Fibroblast of peridontal ligament (primary cell): ENCODE data around the gene TIMM17A.
"Not testable (repeated sequence)": the region's sequence is repeated elsewhere in the genome, so short reads cannot be mapped to it uniquely, and the experiment has no call there.

Experiments used
- DNase-seq: peaks from one replicate; pipeline ENCODE4 v3.0.0-alpha.2; 2010; ENCODE audit errors: extremely low read depth

TIMM17A gene

DNA sequence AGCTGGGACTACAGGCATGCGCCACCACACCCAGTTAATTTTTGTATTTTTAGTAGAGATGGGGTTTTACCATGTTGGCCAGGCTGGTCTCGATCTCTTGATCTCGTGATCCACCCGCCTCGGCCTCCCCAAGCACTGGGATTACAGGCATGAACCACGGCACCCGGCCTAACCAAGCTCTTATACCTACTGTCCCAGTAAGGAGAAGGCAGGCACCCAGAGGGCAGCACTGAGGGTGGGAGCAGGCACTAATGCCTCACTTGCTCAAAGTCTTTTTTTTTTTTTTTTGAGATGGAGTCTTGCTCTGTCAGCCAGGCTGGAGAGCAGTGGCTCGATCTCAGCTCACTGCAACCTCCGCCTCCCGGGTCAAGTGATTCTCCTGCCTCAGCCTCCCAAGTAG lies 15.0 kb upstream of the TIMM17A start:
- not testable (repeated sequence) for DNase-seq

DNA sequence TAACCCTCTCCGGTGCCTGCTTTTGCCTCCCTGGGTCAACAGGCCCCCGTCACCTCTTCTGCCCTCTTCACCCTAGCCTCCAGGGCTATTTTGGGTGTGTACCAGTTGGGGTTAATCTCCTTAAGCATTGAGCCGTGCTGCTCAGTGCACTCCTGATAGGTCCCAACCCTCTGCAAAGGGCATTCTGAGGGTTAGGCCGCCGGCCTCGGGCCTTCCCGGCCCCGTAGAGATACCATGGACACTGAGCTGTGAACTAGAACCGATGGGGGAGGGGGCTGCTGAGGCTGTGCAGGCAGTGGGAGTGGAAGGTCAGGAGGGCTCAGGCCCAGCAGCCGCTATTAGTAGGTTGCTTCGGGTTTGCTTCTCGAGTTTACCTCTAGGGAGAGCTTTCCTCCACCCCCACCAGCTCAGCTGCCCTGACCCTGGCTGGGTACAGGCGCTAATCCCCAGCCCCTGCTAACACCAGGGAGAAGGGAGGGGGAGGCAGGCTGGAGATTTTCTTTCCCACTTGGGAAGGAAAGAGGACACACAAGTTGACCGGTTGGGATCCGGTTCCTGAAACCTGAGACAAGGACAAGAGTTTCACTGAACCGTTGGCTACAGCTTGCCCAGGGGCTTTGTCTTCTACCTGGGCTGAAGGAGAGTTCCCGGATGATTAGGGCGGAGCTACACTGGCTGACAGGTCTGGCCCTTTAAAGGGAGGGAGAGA lies 13.7 kb upstream of the TIMM17A start:
- no peak for DNase-seq

DNA sequence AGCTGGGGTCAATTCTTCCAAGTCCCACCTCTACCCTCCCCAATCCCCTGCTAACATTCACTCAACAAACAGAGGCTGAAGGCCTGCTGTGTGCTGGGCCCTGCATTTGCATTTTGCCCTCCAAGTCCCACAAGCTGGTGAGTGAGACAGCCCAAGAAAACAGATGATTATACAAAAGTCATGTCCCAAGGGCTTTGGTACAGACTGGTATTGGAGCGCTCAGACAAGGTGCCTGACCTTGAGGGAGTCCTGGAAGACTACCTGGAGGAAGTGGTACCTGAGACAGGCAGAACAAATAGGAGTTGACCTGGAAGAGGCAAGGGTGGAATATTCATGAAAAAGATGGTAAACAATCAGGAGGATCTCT lies 13.2 kb upstream of the TIMM17A start:
- no peak for DNase-seq

GRCh38 chr1:201944002-201944401 lies 11.3 kb upstream of the TIMM17A start:
- DNase-seq, result no peak

GRCh38 chr1:201944639-201945038 lies 10.7 kb upstream of the TIMM17A start:
- no peak for DNase-seq

DNA sequence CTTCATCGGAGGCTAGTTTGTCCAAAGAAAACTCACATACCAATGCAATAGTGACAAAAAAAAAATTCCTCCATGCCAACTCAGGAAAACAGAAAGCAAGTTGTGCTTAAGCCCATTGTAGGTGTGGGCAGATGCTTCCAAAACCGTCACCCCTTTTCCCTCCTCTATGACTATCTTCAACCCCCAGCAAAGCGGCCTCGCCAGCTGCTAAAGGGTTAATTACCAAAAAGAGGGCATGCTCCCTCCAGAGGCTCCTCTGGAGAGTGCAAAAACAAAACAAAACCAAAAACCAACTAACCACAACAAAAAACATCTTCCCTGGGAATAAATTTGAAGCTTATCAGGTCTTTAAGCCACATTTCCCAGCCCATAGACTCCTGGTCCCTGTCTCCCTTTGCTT lies 10.1 kb upstream of the TIMM17A start:
- peak; percentile 41 for DNase-seq

DNA sequence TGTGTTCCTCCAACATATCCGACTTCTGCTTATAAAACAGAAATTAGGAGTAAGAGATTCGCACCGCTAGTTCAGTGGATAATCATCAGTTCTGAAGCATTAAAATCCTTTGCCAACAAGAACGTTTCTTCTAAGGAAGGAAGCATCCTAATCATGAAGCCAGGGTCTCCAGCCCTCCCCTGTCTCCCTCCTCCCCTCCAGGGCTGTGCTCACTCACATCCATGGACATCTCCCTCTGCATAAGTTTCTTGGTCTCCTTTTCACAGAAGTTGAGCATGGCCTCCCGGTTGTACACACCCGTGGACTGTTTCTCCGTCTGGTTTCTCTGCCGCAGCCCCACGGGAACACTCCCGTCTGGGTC lies 9.5 kb upstream of the TIMM17A start:
- DNase-seq, result no peak

DNA sequence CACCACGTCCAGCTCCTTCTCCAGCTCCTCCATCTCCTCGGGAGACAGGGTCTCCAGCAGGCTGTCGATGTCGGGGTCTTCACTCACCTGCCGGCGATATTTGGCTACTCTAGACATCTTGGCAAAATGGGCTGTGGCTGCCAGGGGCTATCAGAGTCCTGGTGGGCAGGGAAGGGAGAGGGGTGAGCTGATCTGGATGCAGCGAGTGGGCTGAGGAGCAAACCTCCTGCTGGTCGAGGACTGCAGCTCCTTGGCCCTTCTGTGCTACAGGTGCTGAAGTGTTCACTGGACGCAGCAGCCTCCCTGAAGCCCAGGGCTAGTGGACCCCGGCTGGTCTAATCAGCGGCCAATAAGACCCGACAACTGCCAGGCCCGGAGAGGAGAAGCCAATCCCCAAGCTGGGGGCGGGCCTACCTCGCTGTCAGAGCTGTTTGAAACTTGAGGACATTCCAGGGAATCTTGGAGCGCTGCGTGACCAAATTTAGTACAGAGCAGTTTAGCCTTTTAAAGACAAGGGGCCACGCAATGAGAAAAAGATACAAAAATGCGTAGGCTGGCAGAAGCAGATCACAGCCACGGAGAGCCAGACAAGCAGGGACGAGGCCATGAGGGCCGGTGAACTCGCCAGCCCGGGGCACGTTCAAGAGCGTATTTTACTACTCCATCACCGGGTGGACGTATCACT lies 8.9 kb upstream of the TIMM17A start, which contains the start of gene LMOD1:
TSS of gene LMOD1 (minus strand) at position 325 of the 685 bp plus-strand sequence. CDS start at position 117, 208 bp downstream.
- DNase-seq, result peak; percentile 96

- no peak for DNase-seq
Measured at GRCh38 chr1:201947697-201948008, 7.7 kb upstream of the TIMM17A start.

GRCh38 chr1:201949491-201949890 lies 5.8 kb upstream of the TIMM17A start:
- DNase-seq, result peak; percentile 71

GRCh38 chr1:201954263-201955008 lies 867 bp upstream of the TIMM17A start:
- no peak for DNase-seq

DNA sequence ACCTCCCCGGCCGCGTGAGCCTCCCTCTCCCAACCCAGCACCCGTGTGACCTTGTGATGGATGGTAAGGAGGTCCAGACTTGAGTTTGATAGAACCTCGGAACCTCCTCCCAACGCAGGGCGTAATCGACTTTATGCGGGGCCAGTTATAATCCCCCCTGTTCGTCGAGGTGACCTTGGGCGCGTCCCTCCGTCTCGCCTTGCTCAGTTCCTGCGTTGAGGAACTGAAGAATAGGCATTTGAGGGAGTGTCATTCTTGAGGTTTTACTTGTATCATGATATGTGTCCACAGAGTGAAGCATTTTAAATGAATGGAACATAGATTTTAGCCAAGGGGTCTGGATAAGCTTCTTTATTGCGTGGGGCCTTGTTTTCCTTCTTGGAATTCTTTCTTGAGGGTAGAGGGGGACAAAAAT lies 433 bp downstream of the TIMM17A start:
- DNase-seq, result no peak

- DNase-seq, result no peak
Measured at GRCh38 chr1:201958348-201958747, 3.0 kb downstream of the TIMM17A start.

DNA sequence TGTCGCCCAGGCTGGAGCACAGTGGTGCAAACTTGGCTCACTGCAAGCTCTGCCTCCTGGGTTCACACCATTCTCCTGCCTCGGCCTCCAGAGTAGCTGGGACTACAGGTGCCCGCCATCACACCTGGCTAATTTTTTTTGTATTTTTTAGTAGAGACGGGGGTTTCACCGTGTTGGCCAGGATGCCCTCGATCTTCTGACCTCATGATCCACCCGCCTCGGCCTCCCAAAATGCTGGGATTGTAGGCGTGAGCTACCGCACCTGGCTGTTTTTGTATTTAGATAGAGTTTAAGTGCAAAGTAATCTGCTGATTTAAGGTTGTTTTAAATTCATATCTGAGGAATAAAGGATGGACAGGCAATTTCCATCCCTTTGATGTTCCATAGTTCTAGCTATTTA lies 7.1 kb downstream of the TIMM17A start:
- DNase-seq, result not testable (repeated sequence)

- no peak for DNase-seq
Measured at GRCh38 chr1:201964261-201964660, 9.0 kb downstream of the TIMM17A start.

- no peak for DNase-seq
Measured at GRCh38 chr1:201966171-201966570, 10.9 kb downstream of the TIMM17A start.

GRCh38 chr1:201968202-201968925 lies 13.1 kb downstream of the TIMM17A start:
- DNase-seq, result no peak

GRCh38 chr1:201970334-201971159 lies 15.2 kb downstream of the TIMM17A start:
- peak; percentile 16 for DNase-seq

DNA sequence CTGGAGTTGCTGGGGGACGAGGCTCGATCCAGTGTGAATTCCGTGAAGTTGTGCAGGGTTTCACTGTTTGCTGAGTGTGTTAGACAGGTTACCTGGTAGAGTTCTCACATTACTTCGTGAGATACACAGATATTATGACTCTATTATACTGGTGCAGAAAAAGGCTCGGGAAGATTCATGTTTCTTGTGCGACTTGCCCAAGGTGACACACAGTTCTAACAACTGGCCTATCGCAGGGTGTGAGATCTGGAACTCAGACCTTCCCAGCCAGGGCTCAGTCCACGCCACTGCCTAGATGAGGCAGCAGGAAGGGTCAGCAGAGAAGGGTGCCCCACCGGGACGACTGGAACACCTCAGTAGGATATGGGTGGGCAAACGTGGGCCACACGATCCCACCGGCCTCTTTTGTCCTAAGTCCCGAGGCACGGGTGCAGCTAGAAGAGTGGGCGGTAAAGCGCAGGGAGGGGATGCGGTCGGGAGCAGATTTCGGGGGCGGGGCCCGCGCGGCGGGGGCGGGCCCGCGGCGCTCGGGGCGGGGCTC lies 26.8 kb downstream of the TIMM17A start:
- no peak for DNase-seq

DNA sequence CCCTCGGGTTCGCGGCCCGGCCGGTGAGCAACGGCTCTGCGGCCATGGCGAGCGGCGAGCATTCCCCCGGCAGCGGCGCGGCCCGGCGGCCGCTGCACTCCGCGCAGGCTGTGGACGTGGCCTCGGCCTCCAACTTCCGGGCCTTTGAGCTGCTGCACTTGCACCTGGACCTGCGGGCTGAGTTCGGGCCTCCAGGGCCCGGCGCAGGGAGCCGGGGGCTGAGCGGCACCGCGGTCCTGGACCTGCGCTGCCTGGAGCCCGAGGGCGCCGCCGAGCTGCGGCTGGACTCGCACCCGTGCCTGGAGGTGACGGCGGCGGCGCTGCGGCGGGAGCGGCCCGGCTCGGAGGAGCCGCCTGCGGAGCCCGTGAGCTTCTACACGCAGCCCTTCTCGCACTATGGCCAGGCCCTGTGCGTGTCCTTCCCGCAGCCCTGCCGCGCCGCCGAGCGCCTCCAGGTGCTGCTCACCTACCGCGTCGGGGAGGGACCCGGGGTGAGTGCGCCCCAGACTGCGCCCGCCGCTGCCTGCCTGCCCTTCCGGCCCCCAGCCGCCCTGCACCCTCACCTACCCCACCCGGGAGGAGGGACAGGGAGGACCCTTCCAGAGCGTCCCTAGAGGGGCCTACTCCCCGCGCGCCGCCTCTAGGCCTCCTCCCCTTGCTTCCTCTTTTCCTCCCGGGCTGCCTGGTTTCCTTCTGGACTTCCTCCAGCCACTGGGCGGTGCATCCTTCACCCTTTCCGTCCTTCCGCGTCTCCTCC lies 27.5 kb downstream of the TIMM17A start, which contains the start of gene RNPEP:
TSS of gene RNPEP (plus strand) at position 26 of the 757 bp plus-strand sequence. CDS start at position 45, 19 bp downstream.
- DNase-seq, result peak; percentile 78
